ENCODE results near the gene TRIM67. TPM values are rescaled to one million over a fixed set of nuclear protein-coding genes. Genes with fewer than 3 reads are reported as not detected.

TRIM67 gene
- total RNA-seq, 1 donor from 2014 or later: 0.08 TPM

DNA sequence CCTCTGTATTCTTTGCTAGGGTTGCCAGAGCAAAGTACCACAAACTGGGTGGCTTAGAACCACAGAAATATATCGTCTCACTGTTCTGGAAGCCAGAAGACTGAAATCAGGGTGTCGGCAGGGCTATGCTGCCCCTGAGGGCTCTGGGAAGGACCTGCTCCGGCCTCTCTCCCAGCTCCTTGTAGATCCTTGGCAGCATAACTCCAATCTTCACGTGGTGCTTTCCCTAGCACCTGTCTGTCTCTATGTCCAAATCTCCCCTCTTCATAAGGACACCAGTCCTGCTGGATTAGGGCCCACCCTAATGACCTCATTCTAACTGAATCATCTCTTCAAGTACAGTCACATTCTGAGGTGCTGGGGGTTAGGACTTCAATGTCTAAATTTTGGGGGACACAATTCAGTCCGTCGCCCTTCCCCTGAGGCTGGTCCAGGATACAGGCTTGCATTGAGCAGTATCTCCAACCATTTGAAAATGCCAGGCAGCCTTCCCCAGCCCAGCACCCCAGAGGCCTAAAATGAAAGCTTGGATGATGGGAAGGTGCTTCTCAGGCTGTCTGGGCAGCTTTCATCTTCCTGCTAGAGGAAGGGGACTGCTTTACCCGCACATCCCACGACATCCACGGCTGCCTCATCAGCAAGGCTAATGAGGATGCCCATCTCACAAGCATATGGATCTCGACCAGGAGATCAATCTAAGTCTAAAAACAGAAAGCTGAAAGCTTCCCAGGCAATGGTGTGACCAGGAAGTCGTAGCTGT lies 24.7 kb downstream of the TRIM67 start:
- intact Hi-C loops (cut with micrococcal nuclease): no loop called here
- DNase-seq: no peak
- TF ChIP-seq, protein P1, sequence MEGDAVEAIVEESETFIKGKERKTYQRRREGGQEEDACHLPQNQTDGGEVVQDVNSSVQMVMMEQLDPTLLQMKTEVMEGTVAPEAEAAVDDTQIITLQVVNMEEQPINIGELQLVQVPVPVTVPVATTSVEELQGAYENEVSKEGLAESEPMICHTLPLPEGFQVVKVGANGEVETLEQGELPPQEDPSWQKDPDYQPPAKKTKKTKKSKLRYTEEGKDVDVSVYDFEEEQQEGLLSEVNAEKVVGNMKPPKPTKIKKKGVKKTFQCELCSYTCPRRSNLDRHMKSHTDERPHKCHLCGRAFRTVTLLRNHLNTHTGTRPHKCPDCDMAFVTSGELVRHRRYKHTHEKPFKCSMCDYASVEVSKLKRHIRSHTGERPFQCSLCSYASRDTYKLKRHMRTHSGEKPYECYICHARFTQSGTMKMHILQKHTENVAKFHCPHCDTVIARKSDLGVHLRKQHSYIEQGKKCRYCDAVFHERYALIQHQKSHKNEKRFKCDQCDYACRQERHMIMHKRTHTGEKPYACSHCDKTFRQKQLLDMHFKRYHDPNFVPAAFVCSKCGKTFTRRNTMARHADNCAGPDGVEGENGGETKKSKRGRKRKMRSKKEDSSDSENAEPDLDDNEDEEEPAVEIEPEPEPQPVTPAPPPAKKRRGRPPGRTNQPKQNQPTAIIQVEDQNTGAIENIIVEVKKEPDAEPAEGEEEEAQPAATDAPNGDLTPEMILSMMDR (IDR thresholded peaks at IDR 0.05; ENCODE audit: borderline replicate concordance): no peak
- Histone ChIP-seq H3K4me3 (no peak overlapping the region), H3K9me3 (replicated peaks) (peaks cover 7% of the 10 kb centered on the region), H3K36me3 (no peaks in the 10 kb centered on the region), H3K27ac (replicated peaks) (no peak overlapping the region), H3K4me1 (no peaks in the 10 kb centered on the region), H3K27me3 (ENCODE audit: low read depth) (peaks cover 72% of the 10 kb centered on the region)

DNA sequence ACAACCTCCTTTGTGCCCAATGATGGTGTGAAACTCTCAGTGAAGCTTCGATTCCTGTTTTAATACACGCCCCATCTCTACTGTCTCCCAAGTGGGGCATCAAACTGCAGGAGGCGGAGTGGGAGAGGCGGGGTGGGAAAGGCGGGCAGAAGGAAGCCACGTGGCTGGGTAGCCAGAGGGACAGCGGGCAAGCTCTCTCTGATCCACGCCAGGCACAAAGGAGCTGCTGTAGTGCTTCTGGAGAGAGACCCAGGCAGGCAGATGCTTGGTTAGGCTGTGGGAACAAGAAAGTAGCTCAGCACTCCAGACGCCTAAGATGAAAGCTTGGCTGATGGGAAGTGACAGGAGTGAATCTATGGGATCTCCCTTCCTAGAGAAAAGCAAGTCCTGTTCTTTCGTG lies 25.7 kb downstream of the TRIM67 start:
- Histone ChIP-seq H3K27me3 (ENCODE audit: low read depth) (peaks cover 69% of the 10 kb centered on the region), H3K27ac (replicated peaks) (no peak overlapping the region), H3K36me3 (no peaks in the 10 kb centered on the region), H3K4me3 (no peak overlapping the region), H3K4me1 (peaks cover 5% of the 10 kb centered on the region), H3K9me3 (replicated peaks) (peaks cover 7% of the 10 kb centered on the region)
- no peak for DNase-seq
- TF ChIP-seq, protein P1 (IDR thresholded peaks at IDR 0.05; ENCODE audit: borderline replicate concordance): no peak
- intact Hi-C loops (cut with micrococcal nuclease): no loop called here

DNA sequence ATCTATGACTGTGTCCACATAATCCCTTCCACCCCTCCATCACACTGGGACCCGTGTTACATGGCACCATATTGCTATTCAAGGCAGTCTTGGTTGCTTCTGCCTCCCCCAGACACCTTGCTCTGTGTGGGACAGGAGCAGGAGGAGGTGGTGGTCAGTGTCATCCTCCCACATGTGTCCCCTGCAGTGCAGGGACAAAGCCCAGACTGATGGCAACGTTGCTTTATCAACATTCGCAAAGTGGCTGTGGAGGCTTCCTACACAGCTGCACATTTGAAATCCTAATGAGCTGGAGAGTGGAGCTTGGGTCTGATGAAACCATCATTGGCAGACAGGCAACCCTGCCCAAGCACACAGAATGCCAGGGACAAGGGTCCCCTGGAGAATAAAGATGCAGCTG lies 26.2 kb downstream of the TRIM67 start:
- Histone ChIP-seq H3K36me3 (no peaks in the 10 kb centered on the region), H3K27me3 (ENCODE audit: low read depth) (peaks cover 64% of the 10 kb centered on the region), H3K4me1 (peaks cover 10% of the 10 kb centered on the region), H3K9me3 (replicated peaks) (peaks cover 7% of the 10 kb centered on the region), H3K4me3 (no peak overlapping the region), H3K27ac (replicated peaks) (no peak overlapping the region)
- TF ChIP-seq, protein P1 (IDR thresholded peaks at IDR 0.05; ENCODE audit: borderline replicate concordance): no peak
- no peak for DNase-seq
- intact Hi-C loops (cut with micrococcal nuclease): no loop called here

DNA sequence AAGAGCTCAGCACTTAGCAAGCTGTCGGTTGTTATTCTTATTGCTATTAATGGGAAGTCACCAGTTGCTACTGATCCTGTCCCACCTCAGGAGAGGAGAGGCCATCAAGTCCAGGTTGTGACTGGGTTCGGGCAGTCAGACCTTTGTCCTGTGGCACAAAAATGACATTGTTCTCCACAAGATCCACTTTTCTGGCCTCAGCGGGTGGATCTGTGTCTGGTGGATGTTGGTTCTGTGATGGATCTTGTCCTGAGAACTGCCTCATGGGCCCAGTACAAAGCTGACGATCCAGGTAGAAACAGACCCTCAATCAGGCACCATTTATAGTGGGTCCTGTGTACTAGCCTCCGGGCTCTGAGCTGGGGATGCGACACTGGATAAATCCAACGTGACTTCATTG lies 26.9 kb downstream of the TRIM67 start:
- no peak overlapping the region for H3K4me3 ChIP-seq
- H3K36me3 ChIP-seq: no peaks in the 10 kb centered on the region
- peaks cover 57% of the 10 kb centered on the region for H3K27me3 ChIP-seq (ENCODE audit: low read depth)
- no peak for DNase-seq
- TF ChIP-seq, protein P1 (IDR thresholded peaks at IDR 0.05; ENCODE audit: borderline replicate concordance): no peak
- peaks cover 7% of the 10 kb centered on the region for H3K9me3 ChIP-seq (replicated peaks)
- intact Hi-C loops (cut with micrococcal nuclease): no loop called here
- peaks cover 17% of the 10 kb centered on the region for H3K4me1 ChIP-seq
- no peak overlapping the region for H3K27ac ChIP-seq (replicated peaks)

DNA sequence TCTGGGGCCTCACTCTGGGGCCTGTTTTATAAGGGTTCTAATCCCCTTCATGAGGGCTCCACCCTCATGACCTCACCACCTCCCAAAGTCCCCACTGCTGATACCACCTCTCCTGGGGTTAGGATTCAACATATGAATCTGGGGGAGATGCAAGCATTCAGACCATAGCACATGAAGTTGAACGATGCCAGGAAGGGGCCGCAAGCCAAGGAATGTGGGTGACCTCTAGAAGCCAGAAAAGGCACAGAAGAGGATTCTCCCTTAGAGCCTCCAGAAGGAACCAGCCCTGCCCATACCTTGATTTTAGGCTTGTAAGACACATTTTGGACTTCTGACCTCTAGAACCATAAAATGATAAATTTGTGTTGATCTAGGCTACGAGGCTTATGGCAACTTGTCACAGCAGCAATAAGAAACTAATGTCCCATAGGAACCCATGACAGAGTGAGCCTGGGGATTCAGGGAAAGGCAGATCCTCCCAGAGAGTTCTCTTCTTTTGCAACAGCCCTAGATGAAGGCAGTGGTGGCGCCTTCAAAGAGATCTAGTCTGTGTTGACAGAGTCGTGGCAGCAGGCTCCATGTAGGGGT lies 27.9 kb downstream of the TRIM67 start:
- Histone ChIP-seq H3K27ac (replicated peaks) (no peak overlapping the region), H3K4me1 (peaks cover 19% of the 10 kb centered on the region), H3K4me3 (no peak overlapping the region), H3K36me3 (no peaks in the 10 kb centered on the region), H3K27me3 (ENCODE audit: low read depth) (peaks cover 55% of the 10 kb centered on the region), H3K9me3 (replicated peaks) (peaks cover 7% of the 10 kb centered on the region)
- intact Hi-C loops (cut with micrococcal nuclease): no loop called here
- TF ChIP-seq, protein P1 (IDR thresholded peaks at IDR 0.05; ENCODE audit: borderline replicate concordance): no peak
- DNase-seq: no peak
